ENCODE data around the gene OR5M10. TPM values are rescaled to one million over a fixed set of nuclear protein-coding genes. Genes with fewer than 3 reads are reported as not detected.
"Not testable (repeated sequence)": the region's sequence is repeated elsewhere in the genome, so short reads cannot be mapped to it uniquely, and the experiment has no call there.

Gene OR5M10
- total and polyA plus RNA-seq, 2 experiments from 2014 or later, result not detected

DNA sequence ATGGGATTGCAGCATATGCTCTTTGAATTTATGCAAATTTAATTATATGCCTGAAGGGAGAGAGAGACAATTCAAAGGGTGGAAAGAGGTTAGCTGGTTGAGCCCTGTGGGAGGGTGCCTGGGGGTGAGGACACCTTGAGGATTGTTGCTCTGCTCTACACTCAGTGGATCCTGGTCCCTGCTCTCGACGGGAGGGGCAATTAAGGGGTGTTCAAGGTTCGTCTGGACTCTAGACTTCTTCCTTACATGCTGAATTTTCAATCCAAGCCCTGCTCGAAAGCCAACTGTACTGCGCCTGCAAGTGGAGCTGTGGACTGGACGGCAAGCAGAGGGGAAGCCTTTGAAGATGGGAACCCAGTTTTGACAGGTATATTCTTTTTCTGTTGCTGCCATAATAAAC is 18.9 kb downstream of the OR5M10 start:
- H3F3A ChIP-seq (ENCODE audit: insufficient read depth), result no peaks in the 10 kb centered on the region
- H3K36me3 ChIP-seq (ENCODE audit: low read depth), result no peaks in the 10 kb centered on the region
- no peak overlapping the region for H3K27ac ChIP-seq
- WGBS, 2 experiments (ENCODE audit: low coverage in 1 of 2, low lambda C conversion rate in 2 of 2, missing lambda C conversion rate in 2 of 2), result 9 to 11% methylated on average over 6 of the region's 6 CpGs
- no peak overlapping the region for H3K9ac ChIP-seq
- H3K79me2 ChIP-seq (ENCODE audit: insufficient read depth), result no peaks in the 10 kb centered on the region
- no peaks in the 10 kb centered on the region for H3K9me3 ChIP-seq (ENCODE audit: low read depth)
- no peaks in the 10 kb centered on the region for H3K9me2 ChIP-seq (ENCODE audit: insufficient read depth)
- no peak for DNase-seq
- no peaks in the 10 kb centered on the region for H4K20me1 ChIP-seq (ENCODE audit: insufficient read depth)
- TF ChIP-seq EZH2 (IDR thresholded peaks at IDR 0.05; ENCODE audit: insufficient read depth, poor library complexity, severe bottlenecking) (no peak), EZH2phosphoT487 (IDR thresholded peaks at IDR 0.05; ENCODE audit: insufficient read depth, low read depth) (no peak)
- no peak overlapping the region for H3K4me3 ChIP-seq
- in situ Hi-C loops (cut with MboI), result no loop called here
- no peak overlapping the region for H3K4me2 ChIP-seq (ENCODE audit: unreplicated experiment)
- H3K27me3 ChIP-seq (replicated peaks; ENCODE audit: insufficient read depth), result no peaks in the 10 kb centered on the region
- no peak overlapping the region for H2AFZ ChIP-seq
- no peaks in the 10 kb centered on the region for H3K4me1 ChIP-seq (ENCODE audit: insufficient read depth)

GRCh38 chr11:56554691-56555090 is 22.8 kb downstream of the OR5M10 start:
- H4K20me1 ChIP-seq (ENCODE audit: insufficient read depth); H3F3A ChIP-seq (ENCODE audit: insufficient read depth); H3K9ac ChIP-seq; H3K36me3 ChIP-seq (ENCODE audit: low read depth); H3K4me1 ChIP-seq (ENCODE audit: insufficient read depth); H3K4me2 ChIP-seq (ENCODE audit: unreplicated experiment); H3K27ac ChIP-seq; in situ Hi-C loops (cut with MboI); H3K4me3 ChIP-seq; H3K9me2 ChIP-seq (ENCODE audit: insufficient read depth); DNase-seq; H3K9me3 ChIP-seq (ENCODE audit: low read depth); H3K79me2 ChIP-seq (ENCODE audit: insufficient read depth); H3K27me3 ChIP-seq (replicated peaks; ENCODE audit: insufficient read depth); H2AFZ ChIP-seq: not testable (repeated sequence)
- WGBS, 2 experiments (ENCODE audit: low coverage in 1 of 2, low lambda C conversion rate in 2 of 2, missing lambda C conversion rate in 2 of 2), result 48 to 56% methylated on average over 13 of the region's 13 CpGs

- no peak for DNase-seq
- Histone ChIP-seq H3K36me3 (ENCODE audit: low read depth) (no peaks in the 10 kb centered on the region), H3K4me2 (ENCODE audit: unreplicated experiment) (no peak overlapping the region), H2AFZ (no peak overlapping the region), H3K27ac (no peak overlapping the region), H4K20me1 (ENCODE audit: insufficient read depth) (no peaks in the 10 kb centered on the region), H3K9me3 (ENCODE audit: low read depth) (no peaks in the 10 kb centered on the region), H3K4me1 (ENCODE audit: insufficient read depth) (no peaks in the 10 kb centered on the region), H3F3A (ENCODE audit: insufficient read depth) (no peaks in the 10 kb centered on the region), H3K4me3 (no peak overlapping the region), H3K9ac (no peak overlapping the region), H3K9me2 (ENCODE audit: insufficient read depth) (no peaks in the 10 kb centered on the region), H3K27me3 (replicated peaks; ENCODE audit: insufficient read depth) (no peaks in the 10 kb centered on the region), H3K79me2 (ENCODE audit: insufficient read depth) (no peaks in the 10 kb centered on the region)
- TF ChIP-seq EZH2phosphoT487 (IDR thresholded peaks at IDR 0.05; ENCODE audit: insufficient read depth, low read depth), result no peak
- in situ Hi-C loops (cut with MboI), result no loop called here
- WGBS, 2 experiments (ENCODE audit: low coverage in 1 of 2, low lambda C conversion rate in 2 of 2, missing lambda C conversion rate in 2 of 2), result 14 to 21% methylated on average over 6 of the region's 6 CpGs
Measured at GRCh38 chr11:56545531-56545930, 32.0 kb downstream of the OR5M10 start.

DNA sequence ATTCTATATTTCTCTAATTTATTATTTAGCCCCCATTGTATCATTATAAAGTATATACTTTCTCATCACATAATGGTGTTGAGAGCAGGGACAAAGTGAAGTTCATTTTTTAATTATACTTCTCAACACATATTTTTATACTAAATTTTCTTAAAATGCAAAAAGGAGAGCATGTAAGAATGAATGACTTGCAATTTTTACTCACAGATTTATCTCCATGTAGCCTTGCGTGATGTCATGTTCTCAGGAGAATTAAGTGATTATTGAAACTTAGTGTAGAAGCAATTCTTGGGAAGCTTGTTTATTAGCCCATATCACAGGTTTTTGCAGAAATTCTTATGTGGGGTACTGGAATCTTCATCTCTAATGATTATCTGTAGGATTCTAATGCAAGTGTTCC is 33.8 kb downstream of the OR5M10 start:
- no peaks in the 10 kb centered on the region for H4K20me1 ChIP-seq (ENCODE audit: insufficient read depth)
- in situ Hi-C loops (cut with MboI), result no loop called here
- no peaks in the 10 kb centered on the region for H3K27me3 ChIP-seq (replicated peaks; ENCODE audit: insufficient read depth)
- no peaks in the 10 kb centered on the region for H3F3A ChIP-seq (ENCODE audit: insufficient read depth)
- no peak overlapping the region for H3K4me3 ChIP-seq
- no peaks in the 10 kb centered on the region for H3K79me2 ChIP-seq (ENCODE audit: insufficient read depth)
- no peak overlapping the region for H3K4me2 ChIP-seq (ENCODE audit: unreplicated experiment)
- no peak overlapping the region for H2AFZ ChIP-seq
- DNase-seq, result no peak
- TF ChIP-seq EZH2 (IDR thresholded peaks at IDR 0.05; ENCODE audit: insufficient read depth, poor library complexity, severe bottlenecking) (no peak), EZH2phosphoT487 (IDR thresholded peaks at IDR 0.05; ENCODE audit: insufficient read depth, low read depth) (no peak)
- H3K27ac ChIP-seq, result no peak overlapping the region
- no peaks in the 10 kb centered on the region for H3K9me2 ChIP-seq (ENCODE audit: insufficient read depth)
- no peak overlapping the region for H3K9ac ChIP-seq
- WGBS, 2 experiments (ENCODE audit: low coverage in 1 of 2, low lambda C conversion rate in 2 of 2, missing lambda C conversion rate in 2 of 2), result 37 to 38% methylated on average over 1 of the region's 1 CpG
- no peaks in the 10 kb centered on the region for H3K36me3 ChIP-seq (ENCODE audit: low read depth)
- H3K9me3 ChIP-seq (ENCODE audit: low read depth), result no peaks in the 10 kb centered on the region
- no peaks in the 10 kb centered on the region for H3K4me1 ChIP-seq (ENCODE audit: insufficient read depth)

DNA sequence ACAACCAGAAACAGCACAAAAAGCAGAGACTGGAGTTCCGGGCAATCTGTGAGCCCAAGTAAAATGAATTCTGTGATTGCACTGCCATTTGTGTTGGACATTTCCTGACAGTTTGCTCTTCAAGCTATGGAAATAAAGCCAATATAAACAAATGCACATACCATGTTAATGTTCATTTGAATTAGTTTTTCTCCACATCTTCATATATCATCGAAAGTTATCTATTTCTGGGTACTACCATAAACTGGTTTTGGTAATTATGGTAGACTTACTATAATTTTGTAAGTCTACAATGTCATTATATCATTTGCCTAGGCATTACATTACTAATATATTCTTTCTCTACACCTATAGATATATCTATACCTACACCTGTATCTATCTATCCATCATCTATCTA is 34.4 kb downstream of the OR5M10 start, which contains the start of gene OR5M11:
Gene OR5M11, minus strand, starts transcription at position 101 of the 400 bp plus-strand sequence. Its CDS starts 0 bp downstream, at position 101.
- Histone ChIP-seq H3K27me3 (replicated peaks; ENCODE audit: insufficient read depth) (no peaks in the 10 kb centered on the region), H3K9ac (no peak within 1 kb of the TSS), H3F3A (ENCODE audit: insufficient read depth) (no peaks in the 10 kb centered on the region), H3K79me2 (ENCODE audit: insufficient read depth) (no peaks in the 10 kb centered on the region), H3K4me2 (ENCODE audit: unreplicated experiment) (no peak within 1 kb of the TSS), H2AFZ (no peak within 1 kb of the TSS), H3K4me1 (ENCODE audit: insufficient read depth) (no peaks in the 10 kb centered on the region), H3K9me3 (ENCODE audit: low read depth) (no peaks in the 10 kb centered on the region), H4K20me1 (ENCODE audit: insufficient read depth) (no peaks in the 10 kb centered on the region), H3K36me3 (ENCODE audit: low read depth) (no peaks in the 10 kb centered on the region), H3K4me3 (no peak within 1 kb of the TSS), H3K27ac (no peak within 1 kb of the TSS), H3K9me2 (ENCODE audit: insufficient read depth) (no peaks in the 10 kb centered on the region)
- in situ Hi-C loops (cut with MboI), result no loop called here
- TF ChIP-seq EZH2phosphoT487 (IDR thresholded peaks at IDR 0.05; ENCODE audit: insufficient read depth, low read depth), result no peak
- TF ChIP-seq EZH2 (IDR thresholded peaks at IDR 0.05; ENCODE audit: insufficient read depth, poor library complexity, severe bottlenecking), result no peak
- no peak for DNase-seq
- 20 to 39% methylated on average over 2 of the region's 2 CpGs for WGBS, 2 experiments (ENCODE audit: low coverage in 1 of 2, low lambda C conversion rate in 2 of 2, missing lambda C conversion rate in 2 of 2)

All from GM23248 (cell line).